HL-60 (cell line): Measurements from ENCODE around the gene SLC25A21.

Source experiments
- DNase-seq, 2 experiments: peaks; one replicate each; pipeline ENCODE4 v3.0.0-alpha.2; 2010 to 2020; ENCODE audit warnings: low read depth in 1 of 2, low spot score in 1 of 2
- H3K27ac ChIP-seq: fragments of 250-450 bp; sonication (Bioruptor Pico); replicated peaks from 2 replicates; pipeline ENCODE4 v1.5.1; 2020; ENCODE audit warnings: mild to moderate bottlenecking, moderate library complexity
- H3K27me3 ChIP-seq: fragments of 250-450 bp; sonication (Bioruptor Pico); 2 replicates; pipeline ENCODE4 v1.5.1; 2021; ENCODE audit warnings: mild to moderate bottlenecking, moderate library complexity; ENCODE audit not compliant: insufficient read depth, poor library complexity, severe bottlenecking
- H3K4me3 ChIP-seq: replicated peaks from 2 replicates; pipeline ENCODE4 v1.5.1; 2011; ENCODE audit warnings: mild to moderate bottlenecking, control low read depth, low read length; ENCODE audit not compliant: insufficient read depth
- CTCF ChIP-seq: IDR thresholded peaks from one replicate; pipeline ENCODE4 v1.5.1; 2011; ENCODE audit warnings: low read length, control low read depth, inconsistent platforms; ENCODE audit not compliant: insufficient read depth
- GABPA ChIP-seq: IDR thresholded peaks from 2 replicates; pipeline ENCODE4 v1.6.1; 2012; ENCODE audit warnings: low read depth
- POLR2AphosphoS5 ChIP-seq: IDR thresholded peaks from 2 replicates; pipeline ENCODE4 v1.6.1; 2012; ENCODE audit warnings: low read depth
- REST ChIP-seq: IDR thresholded peaks from 2 replicates; pipeline ENCODE4 v1.6.1; 2012; ENCODE audit warnings: low read depth; ENCODE audit not compliant: insufficient replicate concordance
- SPI1 ChIP-seq: IDR thresholded peaks from 2 replicates; pipeline ENCODE4 v1.6.1; 2012; ENCODE audit warnings: low read depth, mild to moderate bottlenecking, borderline replicate concordance

SLC25A21 gene

GRCh38 chr14:36928432-36928831 is 244.0 kb downstream of the SLC25A21 start:
- no peak overlapping the region for H3K4me3 ChIP-seq
- DNase-seq: no peak
- TF ChIP-seq CTCF: no peak
- no peak for TF ChIP-seq SPI1
- no peak for TF ChIP-seq REST
- TF ChIP-seq GABPA: no peak
- no peak for TF ChIP-seq POLR2AphosphoS5
- H3K27ac ChIP-seq: no peak overlapping the region
- H3K27me3 ChIP-seq: no peaks in the 10 kb centered on the region

- Histone ChIP-seq H3K4me3 (no peak overlapping the region), H3K27ac (no peak overlapping the region), H3K27me3 (no peaks in the 10 kb centered on the region)
- TF ChIP-seq REST: no peak
- no peak for TF ChIP-seq SPI1
- no peak for DNase-seq
Observed at GRCh38 chr14:36925094-36925493, 247.3 kb downstream of the SLC25A21 start.

GRCh38 chr14:36916668-36917067 is 255.7 kb downstream of the SLC25A21 start:
- H3K27ac ChIP-seq: no peak overlapping the region
- TF ChIP-seq GABPA (no peak), POLR2AphosphoS5 (no peak), SPI1 (no peak), REST (no peak), CTCF (no peak)

GRCh38 chr14:36915081-36915480 is 257.3 kb downstream of the SLC25A21 start:
- TF ChIP-seq POLR2AphosphoS5: no peak
- no peak for TF ChIP-seq CTCF
- TF ChIP-seq GABPA: no peak
- no peak for TF ChIP-seq SPI1
- no peak for TF ChIP-seq REST
- Histone ChIP-seq H3K27ac (no peak overlapping the region), H3K27me3 (no peaks in the 10 kb centered on the region), H3K4me3 (no peak overlapping the region)
- no peak for DNase-seq

More at GRCh38 chr14:36916668-36917067, 255.7 kb downstream of the SLC25A21 start:
- Histone ChIP-seq H3K27me3 (no peaks in the 10 kb centered on the region), H3K4me3 (no peak overlapping the region)
- DNase-seq: no peak
